Measurements from ENCODE around the gene CDON.

DNA sequence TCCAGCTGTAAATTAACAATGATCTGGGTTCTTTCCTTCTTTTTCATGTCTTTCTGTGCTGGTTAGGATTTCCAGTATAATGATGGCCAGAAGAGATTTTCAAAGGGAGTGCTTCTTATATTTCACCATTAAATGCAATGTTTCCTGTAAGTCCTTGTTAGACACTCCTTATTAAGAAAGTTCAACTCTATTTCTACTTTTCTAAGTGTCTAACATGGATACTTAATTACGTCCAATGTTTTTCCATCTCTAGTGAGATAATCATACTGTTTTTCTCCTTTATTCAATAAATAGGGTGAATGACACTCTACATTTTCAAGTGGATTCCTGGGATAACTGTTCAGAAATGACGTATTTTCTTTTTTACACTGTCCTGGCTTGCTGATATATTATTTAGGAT is 49.8 kb downstream of the CDON start:
- TF ChIP-seq, protein P1, sequence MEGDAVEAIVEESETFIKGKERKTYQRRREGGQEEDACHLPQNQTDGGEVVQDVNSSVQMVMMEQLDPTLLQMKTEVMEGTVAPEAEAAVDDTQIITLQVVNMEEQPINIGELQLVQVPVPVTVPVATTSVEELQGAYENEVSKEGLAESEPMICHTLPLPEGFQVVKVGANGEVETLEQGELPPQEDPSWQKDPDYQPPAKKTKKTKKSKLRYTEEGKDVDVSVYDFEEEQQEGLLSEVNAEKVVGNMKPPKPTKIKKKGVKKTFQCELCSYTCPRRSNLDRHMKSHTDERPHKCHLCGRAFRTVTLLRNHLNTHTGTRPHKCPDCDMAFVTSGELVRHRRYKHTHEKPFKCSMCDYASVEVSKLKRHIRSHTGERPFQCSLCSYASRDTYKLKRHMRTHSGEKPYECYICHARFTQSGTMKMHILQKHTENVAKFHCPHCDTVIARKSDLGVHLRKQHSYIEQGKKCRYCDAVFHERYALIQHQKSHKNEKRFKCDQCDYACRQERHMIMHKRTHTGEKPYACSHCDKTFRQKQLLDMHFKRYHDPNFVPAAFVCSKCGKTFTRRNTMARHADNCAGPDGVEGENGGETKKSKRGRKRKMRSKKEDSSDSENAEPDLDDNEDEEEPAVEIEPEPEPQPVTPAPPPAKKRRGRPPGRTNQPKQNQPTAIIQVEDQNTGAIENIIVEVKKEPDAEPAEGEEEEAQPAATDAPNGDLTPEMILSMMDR (IDR thresholded peaks at IDR 0.05): no peak
- TF ChIP-seq POLR2A (IDR thresholded peaks at IDR 0.05): no peak

All from body of pancreas (tissue), 4 donors.